Measurements from ENCODE around the gene WBP2. TPM values are rescaled to one million over a fixed set of nuclear protein-coding genes. Genes with fewer than 3 reads are reported as not detected.
A peak's percentile ranks its signal among the peaks of the same experiment; 100 is the strongest.

Gene WBP2
- total RNA-seq, 2 experiments from 2014 or later = 76.8 to 83.5 TPM

- H3K27ac Mint-ChIP-seq = peak overlapping the region; percentile 13
Observed at GRCh38 chr17:75846692-75847613, 8.2 kb downstream of the WBP2 start.

GRCh38 chr17:75845933-75846691, 9.0 kb downstream of the WBP2 start:
- Mint-ChIP-seq H3K27me3 (no peaks in the 10 kb centered on the region), H3K4me1 (peaks cover 30% of the 10 kb centered on the region), H3K36me3 (ENCODE audit: low read depth) (peaks cover 41% of the 10 kb centered on the region), H3K27ac (peak overlapping the region; percentile 80), H3K9me3 (no peaks in the 10 kb centered on the region), H3K4me3 (peak overlapping the region; percentile 36)
- POLR2A ChIA-PET = interaction anchor here (1.2 kb wide), 1 partner anchor 9 kb away, joined by 4 read pairs; the partner anchor contains the start of gene WBP2
- no peak for DNase-seq
- CTCF ChIA-PET = interaction anchor here (0.6 to 8.0 kb wide), 14 partner anchors 8 to 379 kb away, joined by 3 to 48 read pairs (median 3); partner anchors contain the start of genes GALK1 and WBP2

More at GRCh38 chr17:75846692-75847613, 8.2 kb downstream of the WBP2 start:
- CTCF ChIA-PET = interaction anchor here (0.6 to 8.0 kb wide), 14 partner anchors 8 to 97 kb away, joined by 3 to 48 read pairs (median 4); partner anchors contain the start of genes GALK1, UNK and WBP2
- no peak for DNase-seq
- Mint-ChIP-seq H3K4me1 (peaks cover 30% of the 10 kb centered on the region), H3K27me3 (no peaks in the 10 kb centered on the region), H3K4me3 (no peak overlapping the region), H3K9me3 (no peaks in the 10 kb centered on the region), H3K36me3 (ENCODE audit: low read depth) (peaks cover 46% of the 10 kb centered on the region)
- POLR2A ChIA-PET = interaction anchor here (0.6 to 1.2 kb wide), 2 partner anchors 8 to 71 kb away, joined by 4 read pairs; partner anchors contain the start of gene WBP2

GRCh38 chr17:75845058-75845711, 9.9 kb downstream of the WBP2 start:
- CTCF ChIA-PET = interaction anchor here (0.7 to 8.0 kb wide), 13 partner anchors 9 to 378 kb away, joined by 3 to 48 read pairs (median 4); partner anchors contain the start of genes TRIM47 and WBP2
- peaks cover 30% of the 10 kb centered on the region for H3K4me1 Mint-ChIP-seq
- peaks cover 44% of the 10 kb centered on the region for H3K36me3 Mint-ChIP-seq (ENCODE audit: low read depth)

GRCh38 chr17:75844530-75845057, 10.5 kb downstream of the WBP2 start:
- peaks cover 42% of the 10 kb centered on the region for H3K36me3 Mint-ChIP-seq (ENCODE audit: low read depth)
- H3K4me1 Mint-ChIP-seq = peaks cover 30% of the 10 kb centered on the region
- peak overlapping the region; percentile 98 for H3K27ac Mint-ChIP-seq
- ChIA-PET CTCF (interaction anchor here (1.0 to 8.0 kb wide), 11 partner anchors 10 to 91 kb away, joined by 3 to 48 read pairs (median 6); partner anchors contain the start of genes TRIM47 and WBP2), POLR2A (interaction anchor here (0.6 to 1.0 kb wide), 2 partner anchors 52 to 160 kb away, joined by 3 read pairs; partner anchors contain the start of gene TRIM65)
- no peaks in the 10 kb centered on the region for H3K9me3 Mint-ChIP-seq
- no peak for DNase-seq
- peak overlapping the region; percentile 95 for H3K4me3 Mint-ChIP-seq
- no peaks in the 10 kb centered on the region for H3K27me3 Mint-ChIP-seq

More at GRCh38 chr17:75845058-75845711, 9.9 kb downstream of the WBP2 start:
- H3K27me3 Mint-ChIP-seq = no peaks in the 10 kb centered on the region
- POLR2A ChIA-PET = interaction anchor here (0.6 kb wide), 1 partner anchor 159 kb away, joined by 3 read pairs; no protein-coding TSS in a partner anchor
- peak overlapping the region; percentile 98 for H3K27ac Mint-ChIP-seq
- DNase-seq = peak; percentile 67
- H3K4me3 Mint-ChIP-seq = peak overlapping the region; percentile 48
- no peaks in the 10 kb centered on the region for H3K9me3 Mint-ChIP-seq

- DNase-seq = peak; percentile 70
- no peaks in the 10 kb centered on the region for H3K9me3 Mint-ChIP-seq
- H3K4me1 Mint-ChIP-seq = peaks cover 30% of the 10 kb centered on the region
- peak within 1 kb of the TSS; percentile 95 for H3K4me3 Mint-ChIP-seq
- CTCF ChIA-PET = interaction anchor here (0.7 to 8.0 kb wide), 12 partner anchors 9 to 87 kb away, joined by 3 to 48 read pairs (median 4); partner anchors contain the start of genes TRIM47 and WBP2
- peaks cover 44% of the 10 kb centered on the region for H3K36me3 Mint-ChIP-seq (ENCODE audit: low read depth)
- H3K27ac Mint-ChIP-seq = peak within 1 kb of the TSS; percentile 98
- H3K27me3 Mint-ChIP-seq = no peaks in the 10 kb centered on the region
- POLR2A ChIA-PET = interaction anchor here (0.5 to 1.0 kb wide), 6 partner anchors 10 to 328 kb away, joined by 3 to 7 read pairs (median 4); partner anchors contain the start of genes TRIM65, TSEN54 and WBP2
Observed at GRCh38 chr17:75843577-75844529, 11.3 kb downstream of the WBP2 start, which contains the start of gene UNC13D. Gene UNC13D (minus strand): TSS chr17:75844404. CDS start chr17:75844337, 67 bp downstream.

- Mint-ChIP-seq H3K36me3 (ENCODE audit: low read depth) (peaks cover 45% of the 10 kb centered on the region), H3K27me3 (no peaks in the 10 kb centered on the region), H3K4me1 (peaks cover 24% of the 10 kb centered on the region), H3K4me3 (peak overlapping the region; percentile 95), H3K27ac (peak overlapping the region; percentile 98), H3K9me3 (no peaks in the 10 kb centered on the region)
- ChIA-PET CTCF (interaction anchor here (0.9 to 8.0 kb wide), 9 partner anchors 9 to 60 kb away, joined by 3 to 48 read pairs (median 6); partner anchors contain the start of genes TRIM47 and WBP2), POLR2A (interaction anchor here (0.5 to 1.0 kb wide), 4 partner anchors 10 to 327 kb away, joined by 3 to 7 read pairs (median 4); partner anchors contain the start of genes TSEN54 and WBP2)
- DNase-seq = peak; percentile 45
Observed at GRCh38 chr17:75842963-75843576, 12.1 kb downstream of the WBP2 start.

- Mint-ChIP-seq H3K36me3 (ENCODE audit: low read depth) (peaks cover 46% of the 10 kb centered on the region), H3K27ac (no peak overlapping the region), H3K4me1 (peaks cover 24% of the 10 kb centered on the region), H3K9me3 (no peaks in the 10 kb centered on the region), H3K4me3 (peak overlapping the region; percentile 95), H3K27me3 (no peaks in the 10 kb centered on the region)
- DNase-seq = no peak
- ChIA-PET POLR2A (interaction anchor here (1.0 kb wide), 1 partner anchor 9 kb away, joined by 4 read pairs; no protein-coding TSS in a partner anchor), CTCF (interaction anchor here (1.6 to 4.4 kb wide), 2 partner anchors 12 to 24 kb away, joined by 3 to 30 read pairs; partner anchors contain the start of gene WBP2)
Observed at GRCh38 chr17:75842411-75842810, 12.7 kb downstream of the WBP2 start.

GRCh38 chr17:75840799-75841164, 14.4 kb downstream of the WBP2 start:
- POLR2A ChIA-PET = interaction anchor here (1.2 kb wide), 1 partner anchor 66 kb away, joined by 3 read pairs; no protein-coding TSS in a partner anchor
- H3K36me3 Mint-ChIP-seq (ENCODE audit: low read depth) = peaks cover 36% of the 10 kb centered on the region

GRCh38 chr17:75839942-75840798, 15.0 kb downstream of the WBP2 start:
- no peaks in the 10 kb centered on the region for H3K9me3 Mint-ChIP-seq
- peak overlapping the region; percentile 2 for H3K27ac Mint-ChIP-seq
- peaks cover 31% of the 10 kb centered on the region for H3K36me3 Mint-ChIP-seq (ENCODE audit: low read depth)
- H3K27me3 Mint-ChIP-seq = no peaks in the 10 kb centered on the region
- POLR2A ChIA-PET = interaction anchor here (1.2 kb wide), 1 partner anchor 65 kb away, joined by 3 read pairs; no protein-coding TSS in a partner anchor
- H3K4me1 Mint-ChIP-seq = peaks cover 13% of the 10 kb centered on the region
- DNase-seq = no peak
- CTCF ChIA-PET = interaction anchor here (0.6 to 3.2 kb wide), 3 partner anchors 13 to 174 kb away, joined by 3 to 14 read pairs (median 4); no protein-coding TSS in a partner anchor
- H3K4me3 Mint-ChIP-seq = no peak overlapping the region

More at GRCh38 chr17:75840799-75841164, 14.4 kb downstream of the WBP2 start:
- no peak for DNase-seq
- H3K4me3 Mint-ChIP-seq = no peak overlapping the region
- CTCF ChIA-PET = interaction anchor here (3.2 kb wide), 1 partner anchor 14 kb away, joined by 14 read pairs; no protein-coding TSS in a partner anchor
- no peak overlapping the region for H3K27ac Mint-ChIP-seq
- no peaks in the 10 kb centered on the region for H3K27me3 Mint-ChIP-seq
- peaks cover 20% of the 10 kb centered on the region for H3K4me1 Mint-ChIP-seq
- H3K9me3 Mint-ChIP-seq = no peaks in the 10 kb centered on the region

Measured in activated CD4-positive, alpha-beta T cell treated with anti-CD3 and anti-CD28 coated beads, Interleukin-2, amount 10 ng/mL, durations not matched to agents 7 days and 5 days (primary cell).